ENCODE results near the gene SSRP1.

SSRP1 gene, protein sequence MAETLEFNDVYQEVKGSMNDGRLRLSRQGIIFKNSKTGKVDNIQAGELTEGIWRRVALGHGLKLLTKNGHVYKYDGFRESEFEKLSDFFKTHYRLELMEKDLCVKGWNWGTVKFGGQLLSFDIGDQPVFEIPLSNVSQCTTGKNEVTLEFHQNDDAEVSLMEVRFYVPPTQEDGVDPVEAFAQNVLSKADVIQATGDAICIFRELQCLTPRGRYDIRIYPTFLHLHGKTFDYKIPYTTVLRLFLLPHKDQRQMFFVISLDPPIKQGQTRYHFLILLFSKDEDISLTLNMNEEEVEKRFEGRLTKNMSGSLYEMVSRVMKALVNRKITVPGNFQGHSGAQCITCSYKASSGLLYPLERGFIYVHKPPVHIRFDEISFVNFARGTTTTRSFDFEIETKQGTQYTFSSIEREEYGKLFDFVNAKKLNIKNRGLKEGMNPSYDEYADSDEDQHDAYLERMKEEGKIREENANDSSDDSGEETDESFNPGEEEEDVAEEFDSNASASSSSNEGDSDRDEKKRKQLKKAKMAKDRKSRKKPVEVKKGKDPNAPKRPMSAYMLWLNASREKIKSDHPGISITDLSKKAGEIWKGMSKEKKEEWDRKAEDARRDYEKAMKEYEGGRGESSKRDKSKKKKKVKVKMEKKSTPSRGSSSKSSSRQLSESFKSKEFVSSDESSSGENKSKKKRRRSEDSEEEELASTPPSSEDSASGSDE

DNA sequence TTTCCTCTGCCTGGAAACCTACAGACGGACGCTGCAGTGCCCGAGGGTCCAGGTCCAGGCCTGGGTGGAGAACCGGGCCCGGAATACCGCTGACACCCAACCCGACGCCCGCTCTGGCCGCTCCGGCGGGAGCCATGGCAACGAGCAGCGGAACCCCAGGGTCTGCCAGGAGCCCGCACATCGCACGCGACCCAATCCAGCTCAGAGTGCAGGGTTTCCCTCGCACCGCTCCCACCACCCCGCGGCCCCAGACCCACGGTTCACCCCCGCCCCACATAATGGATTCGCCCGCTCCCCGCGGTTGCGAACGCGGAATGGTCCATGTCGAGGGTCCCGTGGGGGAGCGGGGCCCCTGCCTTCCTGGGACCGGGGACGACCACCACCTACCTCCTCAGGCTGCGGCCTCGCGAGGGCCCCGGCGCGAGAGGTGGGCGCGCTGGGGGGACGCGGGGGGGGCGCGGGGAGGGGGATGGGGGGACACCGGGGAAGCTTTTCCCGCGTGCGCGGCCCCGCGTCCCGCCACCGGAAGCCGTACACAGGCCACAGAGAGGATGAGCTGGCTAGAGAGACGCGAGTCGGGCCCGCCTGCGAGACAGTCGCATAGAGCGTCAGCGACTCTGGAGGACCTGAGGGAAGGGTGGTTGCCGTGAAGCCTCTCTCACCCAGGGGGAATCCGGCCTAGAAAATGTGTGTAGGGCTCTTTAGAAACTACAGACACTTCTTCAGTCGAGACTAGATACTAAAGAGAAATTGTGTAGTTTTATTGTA lies at the start of gene SSRP1:
Gene SSRP1 (minus strand): TSS at position 550 of the 768 bp plus-strand sequence. CDS start 771 bp downstream, outside the sequence.
- Histone ChIP-seq H3K9ac (ENCODE audit: low read length in 5 of 5) (peak within 1 kb of the TSS; percentile 69 to 96 (median 81)), H3K36me3 (ENCODE audit: control insufficient read depth in 5 of 5, insufficient read depth in 5 of 5, low read length in 5 of 5) (peaks cover 3 to 35% (median 30%) of the 10 kb centered on the region in 5 donors), H3K27ac (ENCODE audit: low read depth, low read length) (peak within 1 kb of the TSS; percentile 81), H3K9me3 (ENCODE audit: control insufficient read depth in 5 of 5, low read length in 5 of 5) (no peaks in the 10 kb centered on the region), H3K4me3 (ENCODE audit: low read depth in 1 of 5, low read length in 5 of 5) (peak within 1 kb of the TSS; percentile 76 to 81 (median 77)), H3K27me3 (ENCODE audit: control insufficient read depth in 5 of 5, insufficient read depth in 4 of 5, low read length in 5 of 5) (no peaks in the 10 kb centered on the region), H3K4me1 (ENCODE audit: control insufficient read depth in 5 of 5, insufficient read depth in 5 of 5, low read length in 5 of 5) (peaks cover 7 to 21% (median 20%) of the 10 kb centered on the region in 5 donors)

DNA sequence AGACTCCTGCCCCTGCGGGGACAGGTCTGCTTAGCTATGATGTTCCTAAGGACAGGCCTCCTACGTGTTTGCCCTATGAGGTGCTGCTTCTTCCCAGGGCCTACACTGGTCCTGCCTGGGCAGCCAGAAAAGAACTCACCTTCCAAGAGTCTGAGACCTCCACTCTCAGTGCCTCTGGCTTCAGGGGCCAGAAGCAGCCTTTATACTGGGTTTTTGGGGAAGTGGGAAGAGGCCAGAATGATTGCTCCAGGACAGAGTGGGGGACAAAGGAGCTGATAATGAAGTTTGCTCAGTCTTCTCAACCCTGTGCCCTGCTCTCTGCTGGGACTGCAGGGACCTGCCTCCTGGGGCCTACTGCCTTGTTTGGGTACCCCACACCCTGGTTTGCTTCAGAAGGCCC lies 45.3 kb upstream of the SSRP1 start, which contains the start of gene PRG3:
Gene PRG3 (minus strand): TSS at position 176 of the 400 bp plus-strand sequence. CDS start 442 bp downstream, outside the sequence.
- Histone ChIP-seq H3K4me1 (ENCODE audit: control insufficient read depth in 5 of 5, insufficient read depth in 5 of 5, low read length in 5 of 5) (no peaks in the 10 kb centered on the region), H3K27ac (ENCODE audit: low read depth, low read length) (no peak within 1 kb of the TSS), H3K36me3 (ENCODE audit: control insufficient read depth in 5 of 5, insufficient read depth in 5 of 5, low read length in 5 of 5) (no peaks in the 10 kb centered on the region), H3K9ac (ENCODE audit: low read length in 5 of 5) (no peak within 1 kb of the TSS), H3K4me3 (ENCODE audit: low read depth in 1 of 5, low read length in 5 of 5) (no peak within 1 kb of the TSS), H3K9me3 (ENCODE audit: control insufficient read depth in 5 of 5, low read length in 5 of 5) (no peaks in the 10 kb centered on the region), H3K27me3 (ENCODE audit: control insufficient read depth in 5 of 5, insufficient read depth in 4 of 5, low read length in 5 of 5) (peaks cover 0 to 13% (median 6%) of the 10 kb centered on the region in 5 donors)

DNA sequence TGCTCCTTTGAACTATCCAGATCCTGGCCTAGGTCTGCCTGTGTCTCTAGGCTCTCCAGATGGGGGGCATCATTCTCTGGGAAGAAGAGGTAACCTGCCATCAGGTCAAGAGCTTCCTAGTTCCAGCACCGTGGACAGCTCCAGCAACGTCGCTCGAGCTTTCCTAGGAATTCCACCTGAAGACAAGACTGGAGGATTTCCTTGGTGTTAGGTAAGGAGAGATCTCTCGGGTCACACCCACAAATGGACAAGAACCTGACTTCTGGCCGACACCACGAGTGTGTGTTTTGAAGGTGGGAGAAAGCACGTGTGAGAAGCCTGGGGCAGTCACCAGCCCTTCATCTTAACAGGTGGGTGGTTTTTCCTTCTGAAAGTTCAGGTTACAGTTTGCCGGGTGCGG lies 44.0 kb upstream of the SSRP1 start:
- no peak overlapping the region for H3K4me3 ChIP-seq (ENCODE audit: low read depth in 1 of 5, low read length in 5 of 5)
- no peaks in the 10 kb centered on the region for H3K36me3 ChIP-seq (ENCODE audit: control insufficient read depth in 5 of 5, insufficient read depth in 5 of 5, low read length in 5 of 5)
- H3K27ac ChIP-seq (ENCODE audit: low read depth, low read length): no peak overlapping the region
- peaks cover 0 to 9% (median 0%) of the 10 kb centered on the region in 5 donors for H3K4me1 ChIP-seq (ENCODE audit: control insufficient read depth in 5 of 5, insufficient read depth in 5 of 5, low read length in 5 of 5)
- no peaks in the 10 kb centered on the region for H3K9me3 ChIP-seq (ENCODE audit: control insufficient read depth in 5 of 5, low read length in 5 of 5)
- H3K9ac ChIP-seq (ENCODE audit: low read length in 5 of 5): no peak overlapping the region
- H3K27me3 ChIP-seq (ENCODE audit: control insufficient read depth in 5 of 5, insufficient read depth in 4 of 5, low read length in 5 of 5): peaks cover 0 to 13% (median 6%) of the 10 kb centered on the region in 5 donors

DNA sequence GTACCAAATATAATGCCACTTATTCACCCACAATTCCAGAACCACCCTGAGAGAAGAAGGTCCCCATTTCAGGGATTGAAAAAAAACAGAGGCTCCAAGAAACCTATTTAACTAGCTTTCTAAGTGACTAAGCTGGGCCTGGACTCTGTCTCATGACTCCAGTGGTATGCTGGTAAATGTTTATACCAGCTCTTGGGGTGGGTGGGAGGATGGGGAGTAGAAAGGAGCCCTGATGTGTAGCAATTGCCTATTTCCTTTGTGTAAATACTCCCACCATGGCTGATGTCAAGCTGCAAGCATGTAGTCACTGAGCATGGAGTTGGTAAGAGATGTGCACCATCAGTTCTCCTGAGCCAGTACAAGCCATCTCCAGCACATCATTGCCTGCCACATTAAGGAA lies 42.5 kb upstream of the SSRP1 start:
- H3K4me3 ChIP-seq (ENCODE audit: low read depth in 1 of 5, low read length in 5 of 5): no peak overlapping the region
- no peak overlapping the region for H3K9ac ChIP-seq (ENCODE audit: low read length in 5 of 5)
- no peak overlapping the region for H3K27ac ChIP-seq (ENCODE audit: low read depth, low read length)
- no peaks in the 10 kb centered on the region for H3K36me3 ChIP-seq (ENCODE audit: control insufficient read depth in 5 of 5, insufficient read depth in 5 of 5, low read length in 5 of 5)
- H3K9me3 ChIP-seq (ENCODE audit: control insufficient read depth in 5 of 5, low read length in 5 of 5): no peaks in the 10 kb centered on the region
- peaks cover 0 to 12% (median 0%) of the 10 kb centered on the region in 5 donors for H3K4me1 ChIP-seq (ENCODE audit: control insufficient read depth in 5 of 5, insufficient read depth in 5 of 5, low read length in 5 of 5)
- peaks cover 0 to 13% (median 6%) of the 10 kb centered on the region in 5 donors for H3K27me3 ChIP-seq (ENCODE audit: control insufficient read depth in 5 of 5, insufficient read depth in 4 of 5, low read length in 5 of 5)

DNA sequence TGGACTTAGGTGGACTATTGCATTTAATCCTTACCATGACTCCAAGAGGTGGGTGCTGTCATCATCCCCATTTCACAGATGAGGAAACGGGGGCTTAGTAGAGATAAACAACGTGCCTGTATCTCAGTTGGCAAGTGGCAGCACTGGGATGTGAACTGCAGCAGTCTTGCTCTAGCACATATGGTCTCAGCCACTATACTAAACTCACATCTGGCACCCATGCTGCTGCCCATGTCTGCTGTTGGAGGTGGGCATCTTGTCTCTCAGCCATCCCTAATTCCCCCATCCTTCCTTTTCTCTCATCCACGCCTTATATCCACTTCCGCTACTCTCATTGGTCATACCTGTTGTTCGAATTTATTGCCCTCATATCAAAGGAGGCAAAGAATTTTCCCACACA lies 41.4 kb upstream of the SSRP1 start:
- no peak overlapping the region for H3K4me3 ChIP-seq (ENCODE audit: low read depth in 1 of 5, low read length in 5 of 5)
- no peaks in the 10 kb centered on the region for H3K36me3 ChIP-seq (ENCODE audit: control insufficient read depth in 5 of 5, insufficient read depth in 5 of 5, low read length in 5 of 5)
- H3K9me3 ChIP-seq (ENCODE audit: control insufficient read depth in 5 of 5, low read length in 5 of 5): no peaks in the 10 kb centered on the region
- H3K4me1 ChIP-seq (ENCODE audit: control insufficient read depth in 5 of 5, insufficient read depth in 5 of 5, low read length in 5 of 5): peaks cover 0 to 23% (median 5%) of the 10 kb centered on the region in 5 donors
- H3K9ac ChIP-seq (ENCODE audit: low read length in 5 of 5): no peak overlapping the region
- no peak overlapping the region for H3K27ac ChIP-seq (ENCODE audit: low read depth, low read length)
- H3K27me3 ChIP-seq (ENCODE audit: control insufficient read depth in 5 of 5, insufficient read depth in 4 of 5, low read length in 5 of 5): peaks cover 0 to 13% (median 6%) of the 10 kb centered on the region in 5 donors

DNA sequence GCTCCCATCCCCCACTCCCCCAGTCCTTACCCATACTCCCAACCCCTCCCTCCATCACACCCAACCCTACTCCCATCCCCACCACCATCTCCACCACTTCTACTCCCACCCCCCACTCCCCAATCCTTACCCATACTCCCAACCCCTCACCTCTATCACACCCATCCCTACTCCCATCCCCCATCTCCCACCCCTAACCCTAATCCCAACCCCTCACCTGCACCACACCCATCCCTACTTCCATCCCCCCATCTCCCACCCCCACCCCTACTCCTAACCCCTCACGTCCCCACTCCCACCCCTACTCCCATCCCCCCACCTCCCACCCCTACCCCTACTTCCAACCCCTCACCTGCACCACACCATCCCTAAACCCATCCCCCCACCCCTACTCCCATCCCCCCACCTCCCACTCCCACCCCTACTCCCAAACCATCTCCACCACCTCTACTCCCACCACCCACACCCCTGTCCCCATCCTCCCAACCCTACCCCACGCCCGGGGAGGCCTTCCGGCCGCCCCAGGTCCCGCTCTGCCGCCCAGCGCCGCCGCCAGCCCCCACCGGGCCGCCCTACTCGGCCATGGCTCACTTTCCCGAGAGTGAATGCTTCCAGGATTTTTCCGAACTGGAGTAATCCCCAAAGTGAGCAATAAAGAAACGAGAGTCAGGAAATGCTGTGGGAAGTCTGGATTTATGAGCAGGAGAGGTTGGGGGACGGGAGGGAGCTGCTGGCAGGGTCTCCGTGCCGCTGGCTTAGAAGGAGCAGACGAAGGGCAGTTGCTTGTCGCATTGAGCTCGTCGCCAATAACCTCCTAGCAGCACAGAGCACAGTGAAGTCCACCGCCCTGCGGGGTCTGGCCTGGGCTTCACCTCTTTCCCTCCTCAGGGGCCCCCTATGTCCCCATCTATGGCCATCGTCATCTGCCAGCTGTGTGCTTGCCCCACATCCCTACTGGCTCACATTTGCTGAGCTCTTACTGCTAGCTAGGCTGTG lies 40.7 kb upstream of the SSRP1 start:
- H3K4me1 ChIP-seq (ENCODE audit: control insufficient read depth in 5 of 5, insufficient read depth in 5 of 5, low read length in 5 of 5): peaks cover 0 to 23% (median 5%) of the 10 kb centered on the region in 5 donors
- no peak overlapping the region for H3K4me3 ChIP-seq (ENCODE audit: low read depth in 1 of 5, low read length in 5 of 5)
- H3K36me3 ChIP-seq (ENCODE audit: control insufficient read depth in 5 of 5, insufficient read depth in 5 of 5, low read length in 5 of 5): no peaks in the 10 kb centered on the region
- H3K9me3 ChIP-seq (ENCODE audit: control insufficient read depth in 5 of 5, low read length in 5 of 5): no peaks in the 10 kb centered on the region
- peaks cover 0 to 13% (median 6%) of the 10 kb centered on the region in 5 donors for H3K27me3 ChIP-seq (ENCODE audit: control insufficient read depth in 5 of 5, insufficient read depth in 4 of 5, low read length in 5 of 5)
- no peak overlapping the region for H3K9ac ChIP-seq (ENCODE audit: low read length in 5 of 5)
- H3K27ac ChIP-seq (ENCODE audit: low read depth, low read length): no peak overlapping the region

DNA sequence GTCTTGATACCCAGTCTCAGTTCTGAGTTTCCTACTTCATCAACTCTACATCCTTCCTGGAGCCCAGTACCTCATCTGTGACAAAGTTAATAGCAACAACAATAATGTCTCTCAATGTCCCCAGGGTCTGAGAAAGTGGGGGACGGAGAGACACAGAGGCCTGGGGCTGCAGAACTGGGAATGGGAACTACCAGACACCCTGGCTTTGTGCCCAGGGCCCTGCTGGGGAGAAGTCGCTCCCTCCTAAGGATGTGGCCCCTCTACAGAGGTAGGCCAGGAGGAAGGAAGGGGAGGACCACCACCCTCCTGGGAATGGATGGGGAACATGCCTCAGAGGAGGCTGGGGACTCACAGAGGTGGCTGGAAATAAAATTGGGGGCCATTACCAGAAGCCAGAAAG lies 39.8 kb upstream of the SSRP1 start:
- H3K27me3 ChIP-seq (ENCODE audit: control insufficient read depth in 5 of 5, insufficient read depth in 4 of 5, low read length in 5 of 5): peaks cover 0 to 13% (median 6%) of the 10 kb centered on the region in 5 donors
- peaks cover 0 to 23% (median 5%) of the 10 kb centered on the region in 5 donors for H3K4me1 ChIP-seq (ENCODE audit: control insufficient read depth in 5 of 5, insufficient read depth in 5 of 5, low read length in 5 of 5)
- H3K27ac ChIP-seq (ENCODE audit: low read depth, low read length): no peak overlapping the region
- H3K9ac ChIP-seq (ENCODE audit: low read length in 5 of 5): no peak overlapping the region
- no peaks in the 10 kb centered on the region for H3K36me3 ChIP-seq (ENCODE audit: control insufficient read depth in 5 of 5, insufficient read depth in 5 of 5, low read length in 5 of 5)
- no peaks in the 10 kb centered on the region for H3K9me3 ChIP-seq (ENCODE audit: control insufficient read depth in 5 of 5, low read length in 5 of 5)
- no peak overlapping the region for H3K4me3 ChIP-seq (ENCODE audit: low read depth in 1 of 5, low read length in 5 of 5)

DNA sequence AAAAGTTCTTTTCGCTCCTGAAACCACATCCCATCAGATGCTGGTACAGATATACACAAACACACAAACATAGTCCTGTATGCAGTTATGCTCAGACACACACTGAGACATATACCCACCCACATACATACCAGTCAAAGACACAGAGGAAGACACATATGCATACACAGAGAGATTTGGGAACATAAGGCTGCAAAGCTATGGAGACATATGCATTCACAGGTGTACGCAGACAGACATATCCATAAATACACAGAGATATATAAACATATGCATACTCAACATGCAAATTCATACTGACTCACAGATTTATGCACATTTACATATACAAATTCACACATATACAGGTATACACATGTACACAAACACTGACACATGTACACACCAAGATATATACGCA lies 39.3 kb upstream of the SSRP1 start:
- no peak overlapping the region for H3K9ac ChIP-seq (ENCODE audit: low read length in 5 of 5)
- H3K27me3 ChIP-seq (ENCODE audit: control insufficient read depth in 5 of 5, insufficient read depth in 4 of 5, low read length in 5 of 5): peaks cover 0 to 13% (median 6%) of the 10 kb centered on the region in 5 donors
- no peak overlapping the region for H3K4me3 ChIP-seq (ENCODE audit: low read depth in 1 of 5, low read length in 5 of 5)
- peaks cover 0 to 23% (median 5%) of the 10 kb centered on the region in 5 donors for H3K4me1 ChIP-seq (ENCODE audit: control insufficient read depth in 5 of 5, insufficient read depth in 5 of 5, low read length in 5 of 5)
- no peaks in the 10 kb centered on the region for H3K9me3 ChIP-seq (ENCODE audit: control insufficient read depth in 5 of 5, low read length in 5 of 5)
- H3K36me3 ChIP-seq (ENCODE audit: control insufficient read depth in 5 of 5, insufficient read depth in 5 of 5, low read length in 5 of 5): no peaks in the 10 kb centered on the region
- no peak overlapping the region for H3K27ac ChIP-seq (ENCODE audit: low read depth, low read length)

DNA sequence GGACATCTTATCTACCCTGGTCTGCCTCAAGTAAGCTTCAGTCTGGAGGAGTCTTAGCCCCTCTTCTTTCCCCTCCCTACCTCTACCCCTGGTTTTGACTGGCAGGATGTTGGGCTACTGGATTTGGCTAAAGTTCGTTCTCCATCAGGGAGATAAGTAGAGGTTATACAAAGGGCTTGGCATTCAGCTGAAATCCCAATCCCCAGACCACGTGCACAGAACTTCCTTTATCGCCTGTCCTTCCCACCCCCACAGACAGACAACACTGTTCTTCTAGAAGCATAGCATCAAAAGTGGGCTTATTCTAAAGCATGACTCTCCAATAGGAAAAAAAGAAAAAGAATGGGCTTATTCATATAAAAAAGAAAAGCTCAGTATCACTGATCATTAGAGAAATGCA lies 37.5 kb upstream of the SSRP1 start:
- Histone ChIP-seq H3K4me1 (ENCODE audit: control insufficient read depth in 5 of 5, insufficient read depth in 5 of 5, low read length in 5 of 5) (peaks cover 0 to 32% (median 5%) of the 10 kb centered on the region in 5 donors), H3K4me3 (ENCODE audit: low read depth in 1 of 5, low read length in 5 of 5) (no peak overlapping the region), H3K27ac (ENCODE audit: low read depth, low read length) (no peak overlapping the region), H3K27me3 (ENCODE audit: control insufficient read depth in 5 of 5, insufficient read depth in 4 of 5, low read length in 5 of 5) (peaks cover 0 to 13% (median 6%) of the 10 kb centered on the region in 5 donors), H3K9ac (ENCODE audit: low read length in 5 of 5) (no peak overlapping the region), H3K9me3 (ENCODE audit: control insufficient read depth in 5 of 5, low read length in 5 of 5) (no peaks in the 10 kb centered on the region), H3K36me3 (ENCODE audit: control insufficient read depth in 5 of 5, insufficient read depth in 5 of 5, low read length in 5 of 5) (no peaks in the 10 kb centered on the region)
